ENCODE measurements around the gene TBC1D9.

DNA sequence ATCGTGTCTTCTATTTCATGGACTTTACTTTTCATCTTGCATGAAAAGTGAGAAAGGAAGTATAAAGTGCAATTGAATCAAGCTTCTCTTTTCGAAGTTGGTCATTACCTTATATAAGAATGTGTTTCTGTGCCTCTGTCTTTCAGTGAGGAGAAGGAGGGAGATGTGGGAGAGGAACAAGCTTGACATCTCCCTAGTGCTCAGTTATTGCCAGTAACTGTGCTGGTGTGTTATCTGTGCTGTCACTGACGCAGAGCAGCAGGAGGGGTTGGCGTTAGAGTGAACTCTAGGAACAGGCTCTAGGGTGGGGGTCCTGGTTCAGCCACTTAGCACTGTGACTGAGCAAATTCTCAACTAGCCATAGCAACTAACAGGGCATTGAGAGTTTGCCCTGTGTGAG lies 34.0 kb upstream of the TBC1D9 start:
- TF ChIP-seq, protein P1, sequence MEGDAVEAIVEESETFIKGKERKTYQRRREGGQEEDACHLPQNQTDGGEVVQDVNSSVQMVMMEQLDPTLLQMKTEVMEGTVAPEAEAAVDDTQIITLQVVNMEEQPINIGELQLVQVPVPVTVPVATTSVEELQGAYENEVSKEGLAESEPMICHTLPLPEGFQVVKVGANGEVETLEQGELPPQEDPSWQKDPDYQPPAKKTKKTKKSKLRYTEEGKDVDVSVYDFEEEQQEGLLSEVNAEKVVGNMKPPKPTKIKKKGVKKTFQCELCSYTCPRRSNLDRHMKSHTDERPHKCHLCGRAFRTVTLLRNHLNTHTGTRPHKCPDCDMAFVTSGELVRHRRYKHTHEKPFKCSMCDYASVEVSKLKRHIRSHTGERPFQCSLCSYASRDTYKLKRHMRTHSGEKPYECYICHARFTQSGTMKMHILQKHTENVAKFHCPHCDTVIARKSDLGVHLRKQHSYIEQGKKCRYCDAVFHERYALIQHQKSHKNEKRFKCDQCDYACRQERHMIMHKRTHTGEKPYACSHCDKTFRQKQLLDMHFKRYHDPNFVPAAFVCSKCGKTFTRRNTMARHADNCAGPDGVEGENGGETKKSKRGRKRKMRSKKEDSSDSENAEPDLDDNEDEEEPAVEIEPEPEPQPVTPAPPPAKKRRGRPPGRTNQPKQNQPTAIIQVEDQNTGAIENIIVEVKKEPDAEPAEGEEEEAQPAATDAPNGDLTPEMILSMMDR (IDR thresholded peaks at IDR 0.05): no peak
- no peak for TF ChIP-seq POLR2A (IDR thresholded peaks at IDR 0.05)

All from right lobe of liver (tissue), 4 donors.